Neural progenitor cell (in vitro differentiated cells): ENCODE measurements around the gene TLR5. TPM values are rescaled to one million over a fixed set of nuclear protein-coding genes. Genes with fewer than 3 reads are reported as not detected.

Experiments used
- DNase-seq: peaks from one replicate; pipeline ENCODE4 v3.0.0-alpha.2; 2016; ENCODE audit warnings: low spot score
- H2AFZ ChIP-seq: fragments of 200-600 bp; sonication (generic); replicated peaks from 2 replicates; pipeline ENCODE4 v1.6.1; 2016; ENCODE audit warnings: antibody characterized with exemption
- H3F3A ChIP-seq: fragments of 200-600 bp; sonication (generic); 2 replicates; pipeline ENCODE4 v1.6.1; 2016; ENCODE audit warnings: antibody characterized with exemption, low read depth
- H3K27ac ChIP-seq: fragments of 200-600 bp; sonication (generic); 2 replicates; pipeline ENCODE4 v1.5.1; 2016; ENCODE audit warnings: mild to moderate bottlenecking
- H3K27me3 ChIP-seq: fragments of 200-600 bp; sonication (generic); 2 replicates; pipeline ENCODE4 v1.6.1; 2016; ENCODE audit warnings: mild to moderate bottlenecking, moderate library complexity
- H3K36me3 ChIP-seq: fragments of 200-600 bp; sonication (generic); 2 replicates; pipeline ENCODE4 v1.5.1; 2016
- H3K4me1 ChIP-seq: fragments of 200-600 bp; sonication (generic); 2 replicates; pipeline ENCODE4 v1.6.1; 2016; ENCODE audit warnings: mixed run types
- H3K4me2 ChIP-seq: fragments of 200-600 bp; sonication (generic); 2 replicates; pipeline ENCODE4 v1.6.1; 2016
- H3K4me3 ChIP-seq: fragments of 200-600 bp; sonication (generic); 2 replicates; pipeline ENCODE4 v1.5.1; 2016
- H3K79me2 ChIP-seq: fragments of 200-600 bp; sonication (generic); 2 replicates; pipeline ENCODE4 v1.6.1; 2016; ENCODE audit warnings: low read depth
- H3K9ac ChIP-seq: fragments of 200-600 bp; sonication (generic); 2 replicates; pipeline ENCODE4 v1.6.1; 2016
- H3K9me3 ChIP-seq: fragments of 200-600 bp; sonication (generic); 2 replicates; pipeline ENCODE4 v1.5.1; 2016; ENCODE audit warnings: low read depth
- H4K20me1 ChIP-seq: fragments of 200-600 bp; sonication (generic); 2 replicates; pipeline ENCODE4 v1.6.1; 2016; ENCODE audit warnings: low read depth
- H3K27ac Mint-ChIP-seq: 3 replicates; pipeline ENCODE4 v1.8.0; 2021; ENCODE audit warnings: mixed read lengths
- H3K27me3 Mint-ChIP-seq: 2 replicates; pipeline ENCODE4 v1.8.0; 2022; ENCODE audit warnings: low read depth, mild to moderate bottlenecking, inconsistent platforms, moderate library complexity, mixed read lengths; ENCODE audit not compliant: insufficient read depth
- H3K36me3 Mint-ChIP-seq: 3 replicates; pipeline ENCODE4 v1.8.0; 2021; ENCODE audit warnings: mixed read lengths
- H3K4me1 Mint-ChIP-seq: 3 replicates; pipeline ENCODE4 v1.8.0; 2021; ENCODE audit warnings: mixed read lengths
- H3K4me3 Mint-ChIP-seq: 3 replicates; pipeline ENCODE4 v1.8.0; 2021; ENCODE audit warnings: mild to moderate bottlenecking, moderate library complexity, mixed read lengths
- H3K9me3 Mint-ChIP-seq: 3 replicates; pipeline ENCODE4 v1.8.0; 2020; ENCODE audit warnings: mixed read lengths
- CTCF ChIP-seq: fragments of 200-600 bp; sonication (generic); IDR thresholded peaks from 2 replicates; pipeline ENCODE4 v1.5.1; 2017; ENCODE audit warnings: antibody characterized with exemption, mild to moderate bottlenecking
- EZH2 ChIP-seq: fragments of 200-600 bp; sonication (generic); IDR thresholded peaks from 2 replicates; pipeline ENCODE4 v1.6.1; 2017; ENCODE audit warnings: antibody characterized with exemption, mild to moderate bottlenecking, moderate library complexity
- EZH2phosphoT487 ChIP-seq: fragments of 200-600 bp; sonication (generic); IDR thresholded peaks from 2 replicates; pipeline ENCODE4 v1.6.1; 2017; ENCODE audit warnings: antibody characterized with exemption
- total RNA-seq: library from RNA; depleted of rRNA; stranded (reverse); fragments of >200 nt; gene quantifications from 2 replicates; pipeline ENCODE4 v1.2.3, GENCODE V29; 2015; ENCODE audit warnings: low replicate concordance

The TLR5 gene
- total RNA-seq, 1 donor from 2014 or later = 0.30 TPM

GRCh38 chr1:223152399-223152798 lies 9.4 kb upstream of the TLR5 start:
- Mint-ChIP-seq H3K4me1 (peaks cover 6% of the 10 kb centered on the region), H3K36me3 (no peaks in the 10 kb centered on the region)
- DNase-seq = no peak

GRCh38 chr1:223150443-223150842 lies 7.4 kb upstream of the TLR5 start:
- Histone ChIP-seq H3K36me3 (no peaks in the 10 kb centered on the region), H3K27ac (no peak overlapping the region), H3K27me3 (peaks cover 3% of the 10 kb centered on the region), H4K20me1 (no peaks in the 10 kb centered on the region), H3K4me3 (no peak overlapping the region), H3K4me1 (no peaks in the 10 kb centered on the region), H3K4me2 (no peak overlapping the region), H2AFZ (no peak overlapping the region), H3K9ac (no peak overlapping the region), H3K79me2 (no peaks in the 10 kb centered on the region), H3K9me3 (no peaks in the 10 kb centered on the region), H3F3A (no peaks in the 10 kb centered on the region)
- Mint-ChIP-seq H3K9me3 (peaks cover 11% of the 10 kb centered on the region), H3K4me1 (peaks cover 6% of the 10 kb centered on the region), H3K27ac (no peak overlapping the region), H3K4me3 (no peak overlapping the region), H3K36me3 (no peaks in the 10 kb centered on the region), H3K27me3 (peaks cover 2% of the 10 kb centered on the region)
- no peak for DNase-seq
- TF ChIP-seq CTCF (no peak), EZH2phosphoT487 (no peak), EZH2 (no peak)

More at GRCh38 chr1:223152399-223152798, 9.4 kb upstream of the TLR5 start:
- H3F3A ChIP-seq = no peaks in the 10 kb centered on the region
- TF ChIP-seq EZH2phosphoT487 (no peak), EZH2 (no peak)
- H3K79me2 ChIP-seq = no peaks in the 10 kb centered on the region
- H3K27ac Mint-ChIP-seq = no peak overlapping the region
- no peaks in the 10 kb centered on the region for H3K9me3 ChIP-seq
- H3K4me2 ChIP-seq = no peak overlapping the region
- H3K27me3 Mint-ChIP-seq = peaks cover 2% of the 10 kb centered on the region
- no peaks in the 10 kb centered on the region for H3K36me3 ChIP-seq
- no peak overlapping the region for H3K4me3 Mint-ChIP-seq
- no peak overlapping the region for H3K4me3 ChIP-seq
- H2AFZ ChIP-seq = no peak overlapping the region
- H4K20me1 ChIP-seq = no peaks in the 10 kb centered on the region
- no peaks in the 10 kb centered on the region for H3K9me3 Mint-ChIP-seq
- no peak overlapping the region for H3K9ac ChIP-seq
- H3K27ac ChIP-seq = no peak overlapping the region
- no peaks in the 10 kb centered on the region for H3K4me1 ChIP-seq
- no peaks in the 10 kb centered on the region for H3K27me3 ChIP-seq

- Mint-ChIP-seq H3K36me3 (no peaks in the 10 kb centered on the region), H3K27me3 (peaks cover 7% of the 10 kb centered on the region), H3K9me3 (peaks cover 11% of the 10 kb centered on the region), H3K27ac (no peak overlapping the region), H3K4me3 (no peak overlapping the region), H3K4me1 (peaks cover 6% of the 10 kb centered on the region)
- Histone ChIP-seq H3K4me3 (no peak overlapping the region), H3K79me2 (no peaks in the 10 kb centered on the region), H3K27ac (no peak overlapping the region), H3K4me1 (peaks cover 3% of the 10 kb centered on the region), H2AFZ (no peak overlapping the region), H3K9ac (no peak overlapping the region), H3K9me3 (no peaks in the 10 kb centered on the region), H3F3A (peaks cover 9% of the 10 kb centered on the region), H3K36me3 (no peaks in the 10 kb centered on the region), H3K27me3 (peaks cover 18% of the 10 kb centered on the region), H4K20me1 (no peaks in the 10 kb centered on the region), H3K4me2 (no peak overlapping the region)
- no peak for TF ChIP-seq EZH2phosphoT487
- no peak for TF ChIP-seq EZH2
- no peak for TF ChIP-seq CTCF
- DNase-seq = no peak
Measured at GRCh38 chr1:223147873-223148272, 4.8 kb upstream of the TLR5 start.

- peaks cover 18% of the 10 kb centered on the region for H3K27me3 ChIP-seq
- no peak overlapping the region for H2AFZ ChIP-seq
- Mint-ChIP-seq H3K36me3 (no peaks in the 10 kb centered on the region), H3K27ac (no peak overlapping the region), H3K4me1 (peaks cover 6% of the 10 kb centered on the region), H3K4me3 (no peak overlapping the region), H3K9me3 (peaks cover 11% of the 10 kb centered on the region), H3K27me3 (peaks cover 7% of the 10 kb centered on the region)
- H3K4me3 ChIP-seq = no peak overlapping the region
- DNase-seq = no peak
- no peak overlapping the region for H3K4me2 ChIP-seq
- no peaks in the 10 kb centered on the region for H4K20me1 ChIP-seq
- no peaks in the 10 kb centered on the region for H3K9me3 ChIP-seq
- no peak for TF ChIP-seq EZH2
- no peak overlapping the region for H3K27ac ChIP-seq
- peaks cover 3% of the 10 kb centered on the region for H3K4me1 ChIP-seq
- no peaks in the 10 kb centered on the region for H3K79me2 ChIP-seq
- H3K36me3 ChIP-seq = no peaks in the 10 kb centered on the region
- no peak overlapping the region for H3K9ac ChIP-seq
- H3F3A ChIP-seq = peaks cover 14% of the 10 kb centered on the region
Measured at GRCh38 chr1:223147409-223147808, 4.4 kb upstream of the TLR5 start.
